LNCaP clone FGC (cell line): ENCODE results near the gene CYP51A1.

Source experiments
- DNase-seq: peaks from one replicate; pipeline ENCODE4 v3.0.0-alpha.2; 2011; ENCODE audit warnings: low read depth
- H3K4me3 ChIP-seq: 2 replicates; pipeline ENCODE4 v1.5.1; 2011; ENCODE audit warnings: mild to moderate bottlenecking, low read depth, low read length, control low read depth
- CTCF ChIP-seq: IDR thresholded peaks from 2 replicates; pipeline ENCODE4 v1.5.1; 2012; ENCODE audit warnings: mild to moderate bottlenecking; ENCODE audit not compliant: control insufficient read depth, insufficient read depth; ENCODE audit errors: extremely low read depth

Gene CYP51A1

GRCh38 chr7:92072708-92073107, 61.6 kb downstream of the CYP51A1 start:
- no peak for DNase-seq

GRCh38 chr7:92072121-92072520, 62.2 kb downstream of the CYP51A1 start:
- no peak for TF ChIP-seq CTCF
- H3K4me3 ChIP-seq: no peak overlapping the region
- no peak for DNase-seq

More at GRCh38 chr7:92072708-92073107, 61.6 kb downstream of the CYP51A1 start:
- TF ChIP-seq CTCF: no peak
- no peak overlapping the region for H3K4me3 ChIP-seq

- H3K4me3 ChIP-seq: no peak overlapping the region
- TF ChIP-seq CTCF: no peak
- DNase-seq: no peak
These were observed 63.2 kb downstream of the CYP51A1 start for GRCh38 chr7:92071032-92071431.

GRCh38 chr7:92064438-92065029, 69.7 kb downstream of the CYP51A1 start:
- no peak for TF ChIP-seq CTCF
- no peak overlapping the region; the same call in 1 of the 2 replicates for H3K4me3 ChIP-seq
- DNase-seq: peak; percentile 70
